Loucy (cell line): Measurements from ENCODE around the gene PTGDS.

Experiments
- CTCF ChIP-seq: fragments of 200-600 bp; sonication (generic); conservative IDR thresholded peaks from 2 replicates; pipeline ENCODE4 v1.5.1; 2014; ENCODE audit warnings: mild to moderate bottlenecking, antibody characterized with exemption, low read length
- EZH2phosphoT487 ChIP-seq: fragments of 200-600 bp; IDR thresholded peaks from 2 replicates; pipeline ENCODE4 v1.6.1; 2018; ENCODE audit warnings: antibody characterized with exemption, mild to moderate bottlenecking, moderate library complexity, borderline replicate concordance

GRCh38 chr9:136943291-136944211 is 33.8 kb upstream of the PTGDS start:
- no peak for TF ChIP-seq CTCF
- no peak for TF ChIP-seq EZH2phosphoT487
